Measurements from ENCODE around the gene NPM3.

The NPM3 gene

GRCh38 chr10:101818119-101818871 is 35.0 kb upstream of the NPM3 start, which contains the start of gene OGA:
Gene OGA (minus strand): TSS chr10:101818444. CDS start chr10:101818022, 422 bp downstream.
- TF ChIP-seq, protein P1, sequence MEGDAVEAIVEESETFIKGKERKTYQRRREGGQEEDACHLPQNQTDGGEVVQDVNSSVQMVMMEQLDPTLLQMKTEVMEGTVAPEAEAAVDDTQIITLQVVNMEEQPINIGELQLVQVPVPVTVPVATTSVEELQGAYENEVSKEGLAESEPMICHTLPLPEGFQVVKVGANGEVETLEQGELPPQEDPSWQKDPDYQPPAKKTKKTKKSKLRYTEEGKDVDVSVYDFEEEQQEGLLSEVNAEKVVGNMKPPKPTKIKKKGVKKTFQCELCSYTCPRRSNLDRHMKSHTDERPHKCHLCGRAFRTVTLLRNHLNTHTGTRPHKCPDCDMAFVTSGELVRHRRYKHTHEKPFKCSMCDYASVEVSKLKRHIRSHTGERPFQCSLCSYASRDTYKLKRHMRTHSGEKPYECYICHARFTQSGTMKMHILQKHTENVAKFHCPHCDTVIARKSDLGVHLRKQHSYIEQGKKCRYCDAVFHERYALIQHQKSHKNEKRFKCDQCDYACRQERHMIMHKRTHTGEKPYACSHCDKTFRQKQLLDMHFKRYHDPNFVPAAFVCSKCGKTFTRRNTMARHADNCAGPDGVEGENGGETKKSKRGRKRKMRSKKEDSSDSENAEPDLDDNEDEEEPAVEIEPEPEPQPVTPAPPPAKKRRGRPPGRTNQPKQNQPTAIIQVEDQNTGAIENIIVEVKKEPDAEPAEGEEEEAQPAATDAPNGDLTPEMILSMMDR (IDR thresholded peaks at IDR 0.05; ENCODE audit: low read depth, low read length, missing control alignments), result no peak
- DNase-seq (ENCODE audit: low read depth), result peak; percentile 100
- in situ Hi-C loops (cut with HindIII; ENCODE audit: low sequenced_read_pairs), result loop anchor here (5.0 kb wide), 1 partner anchor 36 kb away; the partner anchor contains the start of gene NPM3
- peak within 1 kb of the TSS; percentile 97 for H3K4me3 ChIP-seq (ENCODE audit: low read depth, low read length)

DNA sequence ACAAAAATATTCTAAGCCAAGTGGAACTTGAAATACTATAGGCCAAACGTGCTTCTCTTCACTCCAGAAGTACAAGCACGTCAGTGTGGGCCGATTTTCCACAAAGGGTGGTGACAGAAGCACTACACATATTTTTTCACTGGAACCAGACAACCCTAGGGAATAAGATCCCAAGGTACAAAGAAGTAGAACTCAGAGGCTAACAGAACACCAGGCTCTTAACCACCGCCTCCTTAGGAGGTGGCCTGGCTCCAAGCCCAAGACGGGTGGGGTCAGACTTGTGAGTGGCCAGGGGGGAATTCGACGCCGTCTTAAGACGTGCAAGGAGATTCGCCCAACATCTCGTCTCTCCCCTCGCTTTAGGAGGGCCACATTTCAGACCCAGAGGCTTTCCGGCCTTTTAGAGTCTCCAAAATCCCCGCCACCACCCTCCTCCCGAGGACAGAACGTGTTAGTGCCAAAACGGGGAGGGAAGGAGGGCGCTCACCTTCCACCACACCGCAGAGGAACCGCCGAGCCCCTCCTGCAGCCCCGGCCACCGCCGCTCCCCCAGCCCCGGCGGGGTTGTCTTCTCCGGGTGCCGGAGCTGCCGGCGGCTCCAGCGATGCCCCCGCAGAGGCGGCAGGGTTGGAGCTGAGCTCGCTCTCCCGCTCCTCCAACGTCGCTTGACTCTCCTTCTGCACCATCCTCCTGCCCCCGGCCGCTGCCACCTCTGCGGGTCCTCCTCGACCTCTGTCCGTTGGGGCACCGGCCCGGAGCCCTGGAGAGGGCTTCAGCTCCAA is 34.3 kb upstream of the NPM3 start:
- in situ Hi-C loops (cut with HindIII; ENCODE audit: low sequenced_read_pairs), result loop anchor here (5.0 kb wide), 1 partner anchor 35 kb away; the partner anchor contains the start of gene NPM3
- H3K4me3 ChIP-seq (ENCODE audit: low read depth, low read length), result peak overlapping the region; percentile 97
- TF ChIP-seq, protein P1 (IDR thresholded peaks at IDR 0.05; ENCODE audit: low read depth, low read length, missing control alignments), result no peak
- peak; percentile 92 for DNase-seq (ENCODE audit: low read depth)

DNA sequence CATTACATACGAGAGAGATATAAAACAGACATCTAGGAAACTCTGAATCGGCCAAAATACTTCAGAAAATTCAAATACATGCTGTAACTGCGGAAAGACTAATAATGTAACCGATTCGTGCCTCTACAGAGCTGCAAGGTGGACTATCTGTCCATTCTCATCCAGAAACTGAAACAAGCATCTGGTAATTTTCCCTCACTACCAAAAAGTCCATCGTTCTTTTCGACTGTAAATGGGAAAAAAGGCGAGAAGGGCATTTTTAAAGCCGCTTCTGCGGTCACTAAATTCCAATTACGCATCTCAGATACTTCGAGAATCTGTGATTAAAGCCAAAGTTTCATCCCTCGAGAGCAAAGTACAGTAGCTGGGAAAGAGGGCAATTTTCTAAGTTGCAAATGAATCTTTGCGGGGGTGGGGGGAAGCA is 33.7 kb upstream of the NPM3 start:
- H3K4me3 ChIP-seq (ENCODE audit: low read depth, low read length), result peak overlapping the region; percentile 97
- TF ChIP-seq, protein P1 (IDR thresholded peaks at IDR 0.05; ENCODE audit: low read depth, low read length, missing control alignments), result no peak
- in situ Hi-C loops (cut with HindIII; ENCODE audit: low sequenced_read_pairs), result loop anchor here (5.0 kb wide), 1 partner anchor 35 kb away; the partner anchor contains the start of gene NPM3
- DNase-seq (ENCODE audit: low read depth), result no peak

- TF ChIP-seq, protein P1 (IDR thresholded peaks at IDR 0.05; ENCODE audit: low read depth, low read length, missing control alignments), result no peak
- in situ Hi-C loops (cut with HindIII; ENCODE audit: low sequenced_read_pairs), result loop anchor here (5.0 kb wide), 1 partner anchor 34 kb away; the partner anchor contains the start of gene NPM3
- peak overlapping the region; percentile 97 for H3K4me3 ChIP-seq (ENCODE audit: low read depth, low read length)
- no peak for DNase-seq (ENCODE audit: low read depth)
Observed at GRCh38 chr10:101816376-101816775, 33.1 kb upstream of the NPM3 start.

GRCh38 chr10:101814466-101815071 is 31.3 kb upstream of the NPM3 start:
- TF ChIP-seq, protein P1 (IDR thresholded peaks at IDR 0.05; ENCODE audit: low read depth, low read length, missing control alignments), result no peak
- H3K4me3 ChIP-seq (ENCODE audit: low read depth, low read length), result peak overlapping the region; percentile 97
- DNase-seq (ENCODE audit: low read depth), result no peak
- in situ Hi-C loops (cut with HindIII; ENCODE audit: low sequenced_read_pairs), result loop anchor here (5.0 kb wide), 1 partner anchor 32 kb away; the partner anchor contains the start of gene NPM3

DNA sequence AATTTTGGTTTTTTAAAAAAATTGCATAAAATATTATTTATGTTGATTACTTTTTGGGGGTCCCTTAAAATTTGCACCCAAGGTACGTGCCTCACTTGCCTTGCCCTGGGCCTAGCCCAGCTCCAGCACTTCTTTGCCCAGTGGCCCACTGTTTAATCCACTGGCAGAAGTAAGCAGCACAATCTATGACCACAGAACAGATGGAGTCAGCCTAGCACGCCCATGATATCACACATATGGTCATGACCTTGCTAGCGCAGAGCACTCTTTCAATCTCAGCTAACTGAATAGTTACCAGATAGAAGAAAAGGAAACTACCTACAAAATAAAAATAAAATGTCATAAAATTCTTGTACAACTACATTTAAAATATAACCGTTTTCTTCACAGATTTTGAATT is 29.4 kb upstream of the NPM3 start:
- in situ Hi-C loops (cut with HindIII; ENCODE audit: low sequenced_read_pairs), result no loop called here
- no peak for DNase-seq (ENCODE audit: low read depth)
- TF ChIP-seq, protein P1 (IDR thresholded peaks at IDR 0.05; ENCODE audit: low read depth, low read length, missing control alignments), result no peak
- no peak overlapping the region for H3K4me3 ChIP-seq (ENCODE audit: low read depth, low read length)
